HL-60/S4 treated with retinoic acid at 250 ng/mL for 4 days and 3 days (cell line): ENCODE data around the gene KCNMB3.

Experiments
- in situ Hi-C: fragments of 300-500 bp; cut with MboI; formaldehyde crosslinking; loops from 2 replicates; pipeline ENCODE4 v1.7.0; 2022; ENCODE audit warnings: low sequenced_read_pairs

Gene KCNMB3

GRCh38 chr3:179200790-179201189 is 50.1 kb downstream of the KCNMB3 start:
- in situ Hi-C loops, result no loop called here

DNA sequence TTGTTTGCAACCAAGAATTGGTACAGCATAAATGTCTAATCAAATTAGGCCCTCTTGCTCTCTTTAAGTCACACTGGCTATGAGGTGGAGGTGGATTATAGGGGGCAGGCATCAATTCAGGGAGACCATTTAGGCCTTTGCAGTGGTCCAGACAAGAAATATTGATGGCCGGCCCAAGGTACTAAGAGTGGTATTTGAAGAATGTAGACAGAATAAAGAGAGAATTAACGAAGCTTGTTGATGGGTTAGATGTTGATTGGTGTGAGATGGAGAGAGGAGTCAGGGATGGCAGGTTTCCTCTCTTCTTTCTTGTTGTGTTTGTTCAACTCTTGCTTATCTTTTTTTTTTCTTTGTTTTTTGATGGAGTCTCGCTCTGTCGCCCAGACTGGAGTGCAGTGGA is 54.2 kb downstream of the KCNMB3 start:
- in situ Hi-C loops, result no loop called here

DNA sequence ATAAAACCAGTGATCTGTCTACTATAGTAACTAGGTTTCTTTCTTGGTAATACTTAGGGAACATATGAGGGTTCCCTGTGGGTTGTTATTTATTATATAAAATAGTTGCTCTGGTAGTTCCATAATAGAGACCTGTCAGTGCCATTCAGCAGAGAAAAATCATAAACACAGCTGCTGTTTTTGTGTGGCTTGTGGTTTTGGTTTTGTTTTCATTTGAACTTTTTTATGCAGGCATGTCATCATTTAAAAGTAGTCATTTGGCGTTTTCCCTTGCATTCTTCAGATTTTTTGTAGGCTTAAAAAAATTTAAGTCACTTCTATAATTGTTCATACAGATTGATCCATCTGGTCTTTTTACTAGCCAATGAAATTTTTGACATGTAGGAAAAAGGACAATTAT is 54.8 kb downstream of the KCNMB3 start:
- in situ Hi-C loops, result no loop called here

GRCh38 chr3:179194931-179195330 is 56.0 kb downstream of the KCNMB3 start:
- in situ Hi-C loops, result no loop called here
